Erythroblast (primary cell): Measurements from ENCODE around the gene RUSC1.
A peak's percentile ranks its signal among the peaks of the same experiment; 100 is the strongest.
"Not testable (repeated sequence)": the region's sequence is repeated elsewhere in the genome, so short reads cannot be mapped to it uniquely, and the experiment has no call there.

ENCODE experiments used
- DNase-seq, 2 experiments: peaks; one replicate each; lab custom pipeline; 2025; lab: John Stamatoyannopoulos, UW
- GATA1 ChIP-seq: IDR thresholded peaks from 2 replicates; pipeline ENCODE4 v1.6.1; 2011; ENCODE audit warnings: low read depth, mild to moderate bottlenecking, control low read depth, low read length, moderate library complexity
- POLR2A ChIP-seq: IDR thresholded peaks from 2 replicates; pipeline ENCODE4 v1.6.1; 2011; ENCODE audit warnings: mild to moderate bottlenecking, low read length

RUSC1 gene

DNA sequence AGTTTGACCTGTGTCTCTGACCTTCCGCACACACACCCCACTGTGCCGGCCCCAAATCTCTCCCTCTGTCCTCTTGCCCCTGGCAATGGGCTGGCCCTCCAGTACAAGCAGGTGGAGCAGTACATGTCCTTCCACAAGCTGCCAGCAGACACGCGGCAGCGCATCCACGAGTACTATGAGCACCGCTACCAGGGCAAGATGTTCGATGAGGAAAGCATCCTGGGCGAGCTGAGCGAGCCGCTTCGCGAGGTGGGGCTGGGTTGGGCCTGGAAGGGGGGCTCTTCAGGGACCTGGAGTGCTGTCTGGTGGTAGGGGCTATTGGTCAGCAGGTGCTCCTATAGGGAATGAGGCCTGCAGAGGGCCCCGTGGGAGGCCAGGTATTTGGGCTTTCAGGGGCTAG is 35.6 kb upstream of the RUSC1 start:
- peak; percentile 9 for TF ChIP-seq POLR2A
- no peak for TF ChIP-seq GATA1
- no peak for DNase-seq

DNA sequence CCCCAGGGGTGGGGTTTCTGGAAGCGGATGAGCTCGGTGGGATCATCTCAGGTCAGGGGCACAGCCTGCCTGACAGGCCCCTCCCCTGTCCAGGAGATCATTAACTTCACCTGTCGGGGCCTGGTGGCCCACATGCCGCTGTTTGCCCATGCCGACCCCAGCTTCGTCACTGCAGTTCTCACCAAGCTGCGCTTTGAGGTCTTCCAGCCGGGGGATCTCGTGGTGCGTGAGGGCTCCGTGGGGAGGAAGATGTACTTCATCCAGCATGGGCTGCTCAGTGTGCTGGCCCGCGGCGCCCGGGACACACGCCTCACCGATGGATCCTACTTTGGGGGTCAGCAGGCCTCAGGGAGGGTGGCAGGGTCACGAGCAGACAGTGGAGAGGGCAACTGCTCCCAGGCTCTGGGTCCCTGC is 35.1 kb upstream of the RUSC1 start:
- TF ChIP-seq POLR2A (no peak), GATA1 (no peak)
- no peak for DNase-seq

DNA sequence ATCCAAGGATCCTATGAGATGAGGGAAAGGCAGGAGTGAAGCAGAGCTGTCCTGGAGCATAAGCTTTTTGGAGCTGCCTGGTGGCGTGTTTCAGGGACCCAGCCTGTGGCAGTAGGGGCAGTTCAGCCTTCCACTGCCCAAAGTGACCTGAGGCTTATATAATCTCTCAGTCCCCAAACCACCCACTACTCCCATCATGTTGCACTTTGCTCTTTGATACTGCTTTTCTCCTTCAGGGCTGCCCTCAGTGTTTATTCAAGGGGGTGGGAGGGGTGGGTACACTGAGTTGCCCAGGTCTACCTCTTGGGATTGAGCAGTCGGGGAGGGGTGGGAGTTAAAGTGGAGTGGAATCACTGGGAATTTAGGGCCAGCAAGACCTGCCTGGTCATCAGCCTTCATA is 34.1 kb upstream of the RUSC1 start:
- no peak for TF ChIP-seq POLR2A
- no peak for TF ChIP-seq GATA1
- no peak for DNase-seq

DNA sequence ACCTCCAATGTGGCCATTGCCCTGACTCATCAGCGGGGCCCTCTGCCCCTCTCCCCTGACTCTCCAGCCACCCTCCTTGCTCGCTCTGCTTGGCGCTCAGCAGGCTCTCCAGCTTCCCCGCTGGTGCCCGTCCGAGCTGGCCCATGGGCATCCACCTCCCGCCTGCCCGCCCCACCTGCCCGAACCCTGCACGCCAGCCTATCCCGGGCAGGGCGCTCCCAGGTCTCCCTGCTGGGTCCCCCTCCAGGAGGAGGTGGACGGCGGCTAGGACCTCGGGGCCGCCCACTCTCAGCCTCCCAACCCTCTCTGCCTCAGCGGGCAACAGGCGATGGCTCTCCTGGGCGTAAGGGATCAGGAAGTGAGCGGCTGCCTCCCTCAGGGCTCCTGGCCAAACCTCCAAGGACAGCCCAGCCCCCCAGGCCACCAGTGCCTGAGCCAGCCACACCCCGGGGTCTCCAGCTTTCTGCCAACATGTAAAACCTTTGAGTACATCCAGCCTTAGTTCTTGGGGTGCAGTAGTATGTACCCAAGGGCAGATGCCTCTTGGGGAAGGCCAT is 32.6 kb upstream of the RUSC1 start:
- no peak for DNase-seq
- TF ChIP-seq GATA1 (no peak), POLR2A (no peak)

DNA sequence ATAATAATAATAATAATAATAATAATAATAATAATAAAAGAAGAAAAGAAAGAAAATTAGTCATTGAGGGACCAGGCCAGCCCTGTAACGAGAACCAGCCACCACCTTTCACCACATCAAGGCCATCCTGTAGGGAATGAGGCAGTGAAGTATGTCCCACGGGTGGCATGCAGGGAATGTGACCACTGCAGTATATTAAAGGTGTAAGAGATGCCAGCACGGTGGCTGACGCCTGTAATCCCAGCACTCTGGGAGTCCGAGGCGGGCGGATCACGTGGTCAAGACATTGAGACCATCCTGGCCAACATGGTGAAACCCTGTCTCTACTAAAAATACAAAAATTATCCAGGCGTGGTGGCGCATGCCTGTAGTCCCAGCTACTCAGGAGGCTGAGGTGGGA is 29.7 kb upstream of the RUSC1 start:
- not testable (repeated sequence) for DNase-seq

DNA sequence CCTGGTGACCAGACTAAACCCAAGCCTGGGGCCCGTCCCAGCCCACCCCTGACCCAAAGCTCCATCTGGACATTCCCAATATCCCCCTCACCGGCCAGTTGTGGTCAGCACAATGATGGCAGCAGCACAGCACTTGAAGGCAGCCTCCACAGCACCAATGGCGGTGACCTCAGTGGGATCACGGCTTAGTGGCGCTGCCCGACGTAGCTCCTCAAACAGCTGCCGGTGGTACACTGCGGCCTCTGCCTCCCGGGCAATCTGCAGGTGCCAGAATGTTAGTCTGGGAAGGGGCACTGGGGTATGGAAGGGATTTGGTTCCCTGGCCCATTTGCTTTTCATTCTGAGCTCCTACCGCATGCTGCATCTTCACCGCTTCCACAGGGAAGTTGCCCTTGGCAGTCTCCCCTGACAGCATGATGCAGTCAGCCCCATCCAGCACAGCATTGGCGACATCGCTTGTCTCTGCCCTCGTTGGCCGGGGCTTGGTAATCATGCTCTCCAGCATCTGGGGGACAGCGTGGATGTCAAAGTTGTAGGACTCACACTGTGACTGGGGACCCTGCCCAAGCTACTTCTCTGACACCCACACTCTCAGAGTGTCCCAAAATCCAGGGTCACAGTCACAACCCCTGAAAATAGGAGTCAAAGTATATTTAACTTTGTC is 27.5 kb upstream of the RUSC1 start:
- DNase-seq, result no peak
- TF ChIP-seq POLR2A, result no peak
- no peak for TF ChIP-seq GATA1

DNA sequence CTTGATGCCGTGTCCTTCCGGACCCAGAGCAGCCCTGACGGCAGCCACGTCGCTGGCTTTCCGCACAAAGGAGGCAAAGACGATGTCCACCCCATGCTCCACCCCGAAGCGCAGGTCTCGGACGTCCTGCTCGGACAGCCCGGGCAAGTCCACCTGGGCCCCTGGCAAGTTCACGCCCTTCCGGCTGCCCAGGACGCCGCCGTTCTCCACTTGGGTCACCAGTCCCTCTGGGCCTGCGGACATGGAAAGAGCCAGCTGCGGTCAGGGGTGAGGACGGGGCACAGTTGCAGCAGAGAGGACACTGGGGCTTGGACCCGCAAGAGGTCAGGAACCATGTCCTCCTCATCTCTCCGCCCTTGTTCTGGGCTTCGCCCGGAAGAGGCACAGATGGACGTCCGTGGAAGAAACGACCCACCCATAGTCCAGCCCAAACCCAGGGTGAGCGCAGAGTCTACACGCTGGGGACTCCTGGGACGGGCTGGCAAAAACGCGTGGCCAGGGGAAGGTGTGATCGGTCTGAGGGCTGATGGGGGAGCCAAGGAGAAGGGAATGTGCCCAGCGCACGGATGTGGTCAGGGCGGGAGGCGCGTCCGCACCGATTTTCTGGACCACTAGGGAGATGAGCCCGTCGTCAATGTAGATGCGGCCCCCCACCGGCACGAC is 26.0 kb upstream of the RUSC1 start:
- no peak for DNase-seq
- TF ChIP-seq GATA1, result no peak
- no peak for TF ChIP-seq POLR2A

DNA sequence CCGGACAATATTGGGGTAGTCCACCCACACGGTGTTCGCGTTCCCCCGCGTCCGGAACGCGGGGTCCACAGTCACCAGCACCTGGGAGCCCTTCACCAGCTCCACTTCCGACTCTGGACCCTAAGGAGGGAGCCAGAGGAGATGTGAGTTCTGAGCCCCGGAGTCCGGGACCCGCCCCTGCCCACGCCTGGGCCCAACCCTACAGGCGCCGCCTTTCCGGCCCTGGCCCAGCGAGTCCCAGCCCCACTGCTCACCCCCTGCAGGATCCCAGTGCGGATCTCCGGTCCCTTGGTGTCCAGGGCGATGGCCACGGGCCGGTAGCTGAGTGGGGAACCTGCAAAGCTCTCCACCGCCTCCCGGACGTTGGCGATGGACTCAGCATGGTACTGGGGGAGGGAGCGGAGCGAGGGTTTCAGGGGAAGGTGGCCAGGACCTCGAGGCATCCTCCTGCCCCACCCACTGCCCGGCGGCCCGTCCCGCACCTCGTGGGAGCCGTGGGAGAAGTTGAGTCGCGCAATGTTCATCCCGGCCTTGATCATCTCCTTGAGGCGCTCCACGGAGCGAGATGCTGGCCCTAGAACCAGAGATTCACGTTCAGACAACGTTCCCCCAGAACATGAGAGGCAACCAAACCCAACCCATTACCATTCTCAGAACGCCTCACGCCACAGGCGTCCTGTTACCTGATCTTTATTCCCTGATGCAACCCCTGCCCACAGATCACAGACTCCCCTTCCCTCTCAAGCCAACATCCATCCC is 25.3 kb upstream of the RUSC1 start:
- DNase-seq, result no peak
- no peak for TF ChIP-seq POLR2A
- TF ChIP-seq GATA1, result no peak

DNA sequence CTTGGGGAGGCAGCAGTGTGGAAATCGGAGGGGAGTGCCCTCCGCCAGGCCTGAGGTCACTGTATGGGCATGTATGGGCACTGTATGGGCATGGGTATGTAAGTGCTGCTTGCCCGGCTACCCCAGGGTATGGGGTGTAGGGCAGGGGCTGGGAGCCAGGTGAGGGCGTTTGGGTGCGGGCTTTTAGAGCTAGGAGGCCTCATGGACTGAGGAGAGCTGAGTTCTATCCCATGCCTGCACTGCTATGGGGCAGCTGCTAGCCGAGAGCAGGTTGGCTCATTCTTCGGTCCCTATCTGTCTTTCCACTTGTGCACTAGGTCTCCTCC is 24.8 kb upstream of the RUSC1 start:
- no peak for DNase-seq
- no peak for TF ChIP-seq POLR2A
- TF ChIP-seq GATA1, result no peak

DNA sequence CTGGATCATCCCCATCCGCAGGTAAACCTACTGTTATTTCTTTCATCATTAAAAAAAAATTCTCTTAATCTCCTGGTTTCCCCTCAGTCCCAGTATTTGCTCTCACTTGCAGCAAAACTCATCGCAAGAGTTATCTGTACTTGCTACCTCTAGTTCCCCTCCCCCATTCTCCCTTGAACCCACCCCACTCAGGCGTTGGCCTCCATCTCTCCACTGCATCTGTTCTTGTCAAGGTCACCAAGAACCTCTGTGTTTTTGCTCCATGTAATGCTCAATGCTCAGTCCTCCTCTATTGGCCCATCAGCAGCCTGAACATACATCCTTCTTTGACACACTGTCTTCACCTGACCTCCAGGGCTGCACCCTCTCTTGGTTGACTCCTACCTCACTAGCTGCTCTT is 24.0 kb upstream of the RUSC1 start:
- DNase-seq, result peak; percentile 59 to 80
- no peak for TF ChIP-seq POLR2A
- TF ChIP-seq GATA1, result no peak

DNA sequence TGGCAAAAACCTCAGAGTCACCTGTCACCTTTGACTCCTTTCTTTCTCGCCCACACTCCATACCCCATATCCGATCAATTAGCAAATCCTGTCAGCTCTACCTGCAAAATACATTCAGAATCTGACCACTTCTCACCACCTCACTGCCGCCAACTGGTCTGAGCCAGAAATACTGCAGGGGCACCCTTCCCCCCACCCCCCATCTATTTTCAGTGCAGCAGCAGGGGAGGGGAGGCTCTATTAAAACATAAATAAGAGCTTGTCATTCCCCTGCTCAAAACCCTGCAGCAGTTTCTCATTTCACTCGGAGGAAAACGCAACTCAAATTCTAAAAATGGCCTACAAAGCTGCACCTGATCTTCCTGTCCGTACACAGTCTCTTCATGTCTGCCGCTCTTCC is 23.3 kb upstream of the RUSC1 start:
- no peak for DNase-seq
- TF ChIP-seq POLR2A (no peak), GATA1 (no peak)

DNA sequence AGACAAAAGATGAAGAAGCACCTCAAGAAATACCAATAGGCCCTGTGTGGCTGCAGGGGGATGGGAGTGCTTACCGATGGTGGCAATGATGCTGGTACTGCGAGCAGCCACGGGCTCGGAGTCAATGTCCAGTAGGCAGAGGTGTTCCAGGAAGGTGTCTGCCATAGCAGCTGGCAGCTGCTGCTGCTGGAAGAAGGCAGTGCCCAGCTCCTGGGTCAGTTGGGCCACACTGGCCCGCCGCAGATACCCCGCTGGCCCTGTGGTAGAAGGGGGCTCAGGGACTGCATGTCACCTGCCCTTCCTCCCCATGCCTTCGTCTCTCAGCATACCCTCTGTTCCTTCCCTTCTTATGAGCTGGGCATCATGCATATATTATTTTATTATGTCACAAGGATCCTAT is 20.7 kb upstream of the RUSC1 start:
- no peak for DNase-seq
- TF ChIP-seq POLR2A, result no peak
- TF ChIP-seq GATA1, result no peak

DNA sequence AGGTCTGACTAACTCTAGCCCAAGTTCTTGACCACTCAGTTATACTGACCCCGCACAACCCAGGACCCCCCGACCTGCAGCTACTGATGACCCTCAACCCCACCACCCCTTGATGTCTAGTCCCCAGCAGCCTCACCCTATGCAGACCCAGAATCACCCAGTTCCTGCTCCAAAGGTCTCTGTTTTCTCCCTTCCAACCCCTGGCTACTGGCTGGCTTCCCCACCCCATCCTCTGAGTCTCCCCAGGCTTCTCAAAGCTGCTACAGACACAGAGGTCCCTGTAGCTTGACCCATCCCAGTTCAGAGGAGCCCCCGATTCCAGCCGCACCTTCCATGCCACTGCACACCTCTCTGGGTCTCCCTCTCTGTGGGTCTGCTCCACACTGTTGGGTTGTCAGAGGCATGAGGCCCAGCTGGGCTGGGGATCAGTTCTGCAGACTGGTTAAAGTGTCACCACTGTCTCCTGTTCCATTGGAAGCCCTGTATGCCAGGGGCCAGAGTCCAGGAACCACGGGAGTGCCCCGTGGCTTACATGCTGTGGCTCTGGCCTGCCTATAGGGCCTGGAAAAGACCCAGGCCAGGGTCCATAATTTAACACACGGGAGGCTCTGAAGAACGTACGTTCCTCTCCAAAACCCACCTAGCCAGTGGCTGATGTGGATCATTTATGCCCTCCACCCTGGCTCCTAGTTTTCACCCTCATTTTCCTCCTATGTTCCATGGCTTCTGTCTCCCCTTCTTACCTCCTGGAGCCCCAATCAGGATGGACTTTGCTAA is 20.0 kb upstream of the RUSC1 start:
- no peak for TF ChIP-seq GATA1
- no peak for TF ChIP-seq POLR2A
- DNase-seq, result no peak

DNA sequence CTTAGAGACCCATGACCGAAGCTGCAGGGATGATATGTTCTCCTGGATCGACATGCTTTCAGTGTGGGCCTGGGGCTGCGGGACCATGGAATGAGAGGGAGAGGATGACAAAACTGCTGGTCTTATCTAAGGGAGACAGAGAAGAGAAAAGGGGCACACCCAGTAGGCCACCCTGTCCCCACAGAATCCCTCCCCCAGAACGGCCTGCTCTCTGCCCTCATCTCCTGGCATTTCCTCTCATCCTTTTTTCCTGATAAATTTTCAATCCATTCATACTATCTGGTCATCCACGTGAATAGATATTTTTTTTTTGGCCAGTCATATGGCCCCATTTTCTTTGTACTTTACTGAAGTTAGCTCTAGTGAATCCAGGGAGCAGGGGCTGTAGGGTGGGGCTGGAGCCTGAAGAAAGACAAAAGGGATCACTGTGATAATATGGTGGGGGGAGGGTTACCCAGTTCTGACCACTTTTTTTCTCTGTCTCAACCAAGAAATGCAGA is 19.3 kb upstream of the RUSC1 start, which contains the start of gene PKLR:
Gene PKLR, minus strand, starts transcription at position 97 of the 500 bp plus-strand sequence. Its CDS starts 43 bp downstream, at position 54.
- DNase-seq, result peak; percentile 73 to 84
- TF ChIP-seq GATA1 (no peak), POLR2A (peak; percentile 90)
